NB4 (cell line): ENCODE data around the gene FBXL12.

Experiments used
- CTCF ChIP-seq: IDR thresholded peaks from one replicate; pipeline ENCODE4 v1.5.1; 2012; ENCODE audit warnings: low read depth, low read length
- POLR2A ChIP-seq: IDR thresholded peaks from 2 replicates; pipeline ENCODE4 v1.6.1; 2011; ENCODE audit warnings: mild to moderate bottlenecking; ENCODE audit not compliant: insufficient read length; ENCODE audit errors: extremely low read depth

GRCh38 chr19:9823816-9824215 is 4.9 kb upstream of the FBXL12 start:
- TF ChIP-seq POLR2A (no peak), CTCF (no peak)
